HG03135 (cell line): Measurements from ENCODE around the gene DYNLT4.
A peak's percentile ranks its signal among the peaks of the same experiment; 100 is the strongest.

ENCODE experiments used
- ATAC-seq: cut with Tn5 transposase; IDR thresholded peaks from one replicate; pipeline ENCODE4 v1.9.1; 2021; ENCODE audit warnings: mild to moderate bottlenecking, moderate library complexity; ENCODE audit not compliant: unreplicated experiment

Gene DYNLT4

DNA sequence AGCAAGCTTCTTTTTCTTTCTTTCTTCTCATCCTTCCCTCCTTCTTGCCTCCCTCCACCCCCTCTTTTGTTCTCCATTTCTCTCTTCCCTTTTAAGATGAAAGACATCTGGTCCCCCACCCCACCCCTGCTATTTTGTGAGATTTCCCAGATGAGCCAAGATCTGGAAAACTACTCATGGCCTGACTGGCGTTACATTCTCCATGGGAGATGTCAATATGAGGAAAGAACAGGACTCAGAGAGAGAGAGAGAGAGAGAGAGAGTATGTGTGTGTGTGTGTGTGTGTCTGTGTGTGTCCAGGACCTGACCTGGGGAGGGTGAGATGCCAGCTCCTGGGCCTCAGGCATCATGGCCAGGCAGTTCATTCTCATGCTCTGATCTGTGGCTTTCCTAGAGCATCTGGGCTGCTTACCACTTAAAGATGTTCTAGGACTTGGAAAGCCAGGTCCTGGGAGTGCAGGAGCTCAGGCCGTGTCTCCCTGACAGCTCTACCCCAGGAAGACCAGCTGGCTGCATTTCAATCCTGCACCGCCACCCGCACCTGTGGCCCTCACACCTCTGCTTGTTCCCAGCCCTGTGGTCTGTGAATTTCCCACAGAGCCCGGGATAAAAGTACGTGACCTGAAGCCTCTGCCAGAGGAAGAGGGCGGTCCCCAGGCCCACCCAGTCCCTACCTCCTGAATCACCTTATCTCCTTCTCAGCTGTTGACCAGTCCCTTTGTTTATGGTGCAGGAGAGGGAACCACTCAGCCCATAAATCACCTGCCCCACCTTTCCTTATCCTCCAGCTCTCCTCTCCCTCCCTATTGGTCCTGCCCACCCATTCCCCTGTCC lies 16.0 kb downstream of the DYNLT4 start:
- ATAC-seq, result no peak

DNA sequence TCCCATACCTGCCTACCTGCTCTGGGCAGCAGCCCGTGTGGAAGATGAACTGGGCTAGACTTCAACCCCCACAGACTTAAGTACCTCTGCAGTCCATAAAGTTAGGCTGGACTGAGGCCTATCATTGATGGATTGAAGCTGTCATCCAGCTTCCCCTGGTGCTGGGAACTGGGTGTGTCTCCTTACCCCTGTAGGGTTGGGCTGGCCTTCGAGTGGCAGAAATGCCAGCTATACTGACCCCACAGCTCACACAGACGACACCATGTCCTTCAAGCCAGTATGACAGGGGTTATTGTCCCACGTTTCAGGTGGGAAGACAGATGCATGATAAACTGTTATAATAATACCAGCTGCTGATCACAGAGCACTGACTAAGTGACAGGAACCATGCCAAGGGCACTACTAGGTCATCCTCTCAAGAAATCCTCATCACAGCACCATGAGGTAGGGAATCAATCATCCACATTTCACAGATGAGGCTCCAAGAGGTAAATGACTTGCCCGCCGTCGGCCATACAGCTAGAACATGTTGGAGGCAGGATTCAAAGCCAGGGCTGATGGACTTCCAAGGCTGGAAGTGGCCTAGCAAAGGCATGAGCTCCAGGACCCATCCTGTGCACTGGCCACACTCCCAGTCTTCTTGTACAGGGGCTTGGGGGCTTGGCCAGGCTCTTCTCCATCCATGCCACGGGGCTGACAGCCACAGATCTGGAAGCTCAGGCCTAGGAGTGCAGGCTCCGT lies 18.9 kb downstream of the DYNLT4 start, which contains the start of gene BEST4:
TSS of gene BEST4 (minus strand) at position 51 of the 741 bp plus-strand sequence. CDS start 465 bp downstream, outside the sequence.
- ATAC-seq, result no peak

DNA sequence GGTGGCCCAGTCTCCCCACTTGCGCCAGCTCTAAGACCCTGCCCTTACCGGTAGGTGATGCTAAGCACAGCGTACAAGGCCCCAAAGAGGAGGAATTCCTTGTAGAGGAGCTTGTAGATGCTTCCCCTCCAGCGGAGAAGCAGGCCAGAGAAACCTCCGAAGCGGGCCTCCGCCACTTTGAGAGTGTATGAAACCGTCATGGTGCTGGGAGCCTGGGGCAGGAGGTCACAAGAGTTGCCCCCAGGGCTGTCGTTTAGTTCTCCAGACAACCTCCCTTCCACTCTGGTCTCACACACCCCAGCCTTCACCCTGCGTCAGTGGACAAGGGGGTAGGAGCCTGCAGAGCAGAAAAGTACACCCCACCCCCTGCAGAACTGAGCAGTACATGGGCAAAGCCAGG lies 19.6 kb downstream of the DYNLT4 start:
- no peak for ATAC-seq

DNA sequence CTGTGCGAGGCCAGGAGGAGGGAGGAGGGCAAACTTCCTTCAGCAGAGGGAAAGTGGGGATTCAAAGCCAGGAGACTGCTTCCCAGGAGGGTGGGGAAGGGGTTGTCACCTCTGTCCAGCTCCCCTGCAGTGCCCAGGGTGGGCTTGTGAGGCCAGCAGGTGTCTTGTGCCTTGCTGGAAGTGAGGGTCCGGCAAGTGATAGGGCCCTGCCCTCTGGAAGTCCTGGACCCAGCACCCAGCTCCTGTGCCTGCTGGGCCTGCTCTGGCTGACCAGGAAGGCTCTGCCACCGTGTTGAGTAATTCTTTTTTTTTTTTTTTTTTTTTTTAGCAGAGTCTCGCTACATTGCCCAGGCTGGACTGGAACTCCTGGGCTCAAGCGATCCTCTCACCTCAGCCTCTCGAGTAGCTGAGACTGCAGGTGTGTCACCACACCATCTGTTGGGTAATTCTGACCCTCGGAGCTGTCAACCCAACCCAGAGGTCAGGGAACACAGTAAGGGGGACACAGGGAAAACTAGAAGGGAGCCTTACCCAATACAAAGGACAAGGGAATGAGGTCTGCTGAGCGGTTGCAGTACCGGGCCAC lies 20.2 kb downstream of the DYNLT4 start:
- ATAC-seq, result no peak

DNA sequence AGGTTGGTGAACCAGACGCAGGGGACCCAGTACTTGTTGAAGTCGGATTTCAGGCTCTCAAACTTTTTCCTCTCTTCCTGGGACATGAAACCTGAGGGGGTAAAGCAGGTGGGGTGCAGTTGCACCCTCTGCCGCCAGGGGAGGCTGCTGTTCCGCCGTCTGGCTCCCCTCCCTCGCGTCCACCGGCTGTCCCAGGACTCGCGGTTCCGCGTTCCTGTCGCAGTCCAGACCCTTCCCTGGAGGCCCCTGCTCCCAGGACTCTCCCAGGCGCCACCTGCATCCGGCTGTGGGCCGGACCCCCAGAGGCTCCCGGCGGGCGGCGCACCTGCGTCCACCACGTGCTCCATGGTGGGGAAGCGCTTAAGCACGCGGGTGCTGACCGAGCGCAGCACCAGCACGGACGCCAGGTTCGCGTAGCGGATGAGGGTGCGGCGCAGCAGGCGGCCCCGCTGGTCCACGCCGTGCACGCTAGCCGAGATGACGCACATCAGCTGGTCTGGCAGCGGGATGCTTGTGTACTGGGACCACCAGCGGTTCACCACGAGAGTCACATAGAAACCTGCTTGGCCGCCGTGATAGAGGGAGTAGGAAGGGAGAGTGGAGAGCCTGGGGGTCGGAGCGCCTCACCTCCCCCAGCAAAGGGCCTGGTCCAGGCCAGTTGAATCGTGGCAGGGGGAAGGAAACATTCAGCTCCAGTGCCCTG lies 20.9 kb downstream of the DYNLT4 start:
- no peak for ATAC-seq

DNA sequence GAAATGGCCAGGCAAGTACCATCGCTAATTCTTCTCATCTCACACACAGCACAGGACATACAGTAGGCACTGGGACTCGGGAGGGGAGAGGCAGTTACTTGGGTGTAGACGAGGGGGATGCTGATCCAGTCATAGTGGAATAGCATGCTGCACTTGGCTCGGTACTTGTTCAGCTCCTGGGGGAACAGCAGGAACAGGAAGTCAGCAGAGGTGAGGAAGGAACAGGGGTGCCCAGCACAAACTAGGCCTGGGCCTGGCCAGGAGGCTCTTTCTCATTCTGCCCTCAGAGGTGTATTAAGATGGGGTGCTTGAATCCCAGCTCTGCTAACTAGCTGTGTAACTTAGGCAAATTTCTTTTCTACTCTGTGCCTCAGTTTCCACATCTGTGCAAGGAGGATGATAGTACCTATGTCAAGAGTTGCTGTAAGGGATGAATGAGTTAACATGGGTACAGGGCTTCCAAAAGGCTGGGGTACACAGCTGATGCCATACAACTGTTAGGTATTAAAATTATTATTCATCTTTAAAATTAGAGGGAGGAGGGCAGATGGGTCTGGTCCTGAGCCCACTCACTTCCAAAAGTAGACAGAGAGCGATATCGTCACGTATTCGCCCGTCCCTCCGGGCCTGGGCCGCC lies 21.5 kb downstream of the DYNLT4 start:
- ATAC-seq, result no peak

DNA sequence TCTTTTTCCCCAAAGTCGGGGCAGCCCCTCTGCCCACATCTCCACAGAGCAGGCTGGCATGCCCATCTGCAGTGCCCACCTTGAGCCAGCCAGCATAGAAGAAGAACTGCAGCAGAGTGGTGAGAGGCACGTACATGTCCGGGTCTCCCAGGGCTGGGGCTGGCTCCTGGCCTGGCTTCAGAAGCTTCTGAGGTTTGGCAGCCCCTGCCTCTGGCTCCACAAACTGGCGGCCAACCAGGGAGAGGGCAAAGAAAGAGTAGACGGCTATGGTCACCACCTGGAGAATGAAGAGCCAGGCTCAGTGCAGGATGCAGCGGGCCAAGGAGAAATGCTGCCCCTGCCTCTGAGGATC lies 22.1 kb downstream of the DYNLT4 start:
- ATAC-seq, result no peak

DNA sequence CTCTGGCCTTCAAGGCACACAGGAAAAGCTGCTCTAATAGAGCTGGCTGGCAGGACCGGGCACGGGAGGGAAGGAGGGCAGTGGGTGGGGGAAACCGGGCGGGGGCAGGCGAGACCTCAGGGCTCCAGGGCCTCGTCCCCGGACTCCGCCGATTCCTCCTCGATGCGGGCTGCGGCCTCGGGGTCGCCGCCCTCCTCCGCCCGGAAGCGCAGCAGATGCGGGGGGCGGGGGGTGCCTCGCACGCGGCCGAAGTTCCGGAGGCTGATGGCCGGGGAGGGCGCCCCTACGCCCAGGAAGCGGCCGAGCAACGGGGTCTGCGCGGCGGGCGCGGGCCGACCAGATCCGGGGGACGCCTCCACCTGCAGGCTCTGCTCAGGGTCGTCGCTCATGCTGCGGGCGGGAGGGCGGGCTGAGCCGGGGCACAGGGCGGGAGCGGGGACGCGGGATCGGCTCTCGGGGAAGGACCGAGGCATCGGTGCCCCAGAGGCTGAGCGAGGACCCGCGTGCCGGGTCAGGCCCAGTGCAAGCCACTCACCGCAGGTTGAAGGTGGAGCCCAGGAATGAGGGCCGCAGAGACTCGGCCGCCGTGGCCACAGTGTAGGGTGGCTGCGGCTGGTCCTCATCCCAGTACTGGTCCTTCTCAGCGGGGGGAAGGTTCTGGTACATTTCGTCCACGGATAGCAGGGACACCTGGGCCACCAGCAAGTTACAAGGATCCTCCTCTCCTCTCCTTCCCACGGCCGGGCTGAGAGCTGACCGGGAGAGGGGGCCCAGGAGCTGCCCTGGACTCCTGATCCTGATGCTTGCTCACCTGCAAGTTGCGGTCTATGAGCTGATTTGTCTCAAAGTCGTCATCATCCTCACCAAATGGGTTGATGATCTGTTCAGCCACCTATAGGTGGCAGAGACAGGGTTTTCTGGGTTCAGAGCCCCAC lies 22.8 kb downstream of the DYNLT4 start:
- peak; percentile 46 for ATAC-seq

DNA sequence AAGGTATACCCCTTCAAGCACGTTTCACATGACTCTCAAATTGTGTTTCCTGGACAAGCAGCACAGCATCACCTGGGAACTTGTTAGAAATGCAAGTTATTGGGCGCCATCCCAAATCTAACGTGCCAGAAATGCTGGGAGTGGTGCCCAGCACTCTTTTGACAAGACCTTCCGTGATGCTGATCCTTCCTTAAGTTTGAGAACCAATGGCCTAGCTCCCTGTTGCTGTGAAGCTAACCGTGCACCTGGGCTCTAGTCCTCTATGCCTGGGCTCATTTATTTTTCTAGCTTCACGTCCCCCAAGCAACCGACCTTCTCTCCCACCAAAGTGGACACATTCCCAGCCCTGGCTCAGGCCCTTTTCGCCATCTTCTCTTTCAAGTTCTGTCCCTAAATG lies 23.5 kb downstream of the DYNLT4 start:
- ATAC-seq, result no peak

DNA sequence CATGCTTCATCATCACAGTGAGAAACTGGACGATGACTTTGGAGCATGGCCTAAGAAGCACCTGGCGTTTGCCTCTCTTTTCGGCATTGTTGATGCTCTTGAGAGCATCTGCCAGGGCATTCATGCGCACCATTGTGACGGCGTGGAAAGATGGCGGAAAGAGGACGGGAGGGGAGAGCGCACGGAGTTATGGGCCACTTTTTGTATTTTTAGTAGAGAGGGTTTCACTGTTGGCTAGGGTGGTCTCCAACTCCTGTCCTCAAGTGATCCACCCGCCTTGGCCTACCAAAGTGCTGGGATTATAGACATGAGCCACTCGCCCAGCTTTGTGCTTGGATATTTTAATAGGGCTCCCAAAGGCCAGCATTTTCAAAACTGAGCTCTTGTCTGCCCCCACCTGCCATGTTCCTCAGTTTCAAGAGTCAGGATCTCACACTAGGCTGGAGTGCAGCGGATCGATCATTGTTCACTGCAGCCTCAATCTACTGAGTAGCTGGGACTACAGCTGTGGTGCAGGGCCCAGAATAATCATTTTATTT lies 26.5 kb downstream of the DYNLT4 start:
- ATAC-seq, result no peak

DNA sequence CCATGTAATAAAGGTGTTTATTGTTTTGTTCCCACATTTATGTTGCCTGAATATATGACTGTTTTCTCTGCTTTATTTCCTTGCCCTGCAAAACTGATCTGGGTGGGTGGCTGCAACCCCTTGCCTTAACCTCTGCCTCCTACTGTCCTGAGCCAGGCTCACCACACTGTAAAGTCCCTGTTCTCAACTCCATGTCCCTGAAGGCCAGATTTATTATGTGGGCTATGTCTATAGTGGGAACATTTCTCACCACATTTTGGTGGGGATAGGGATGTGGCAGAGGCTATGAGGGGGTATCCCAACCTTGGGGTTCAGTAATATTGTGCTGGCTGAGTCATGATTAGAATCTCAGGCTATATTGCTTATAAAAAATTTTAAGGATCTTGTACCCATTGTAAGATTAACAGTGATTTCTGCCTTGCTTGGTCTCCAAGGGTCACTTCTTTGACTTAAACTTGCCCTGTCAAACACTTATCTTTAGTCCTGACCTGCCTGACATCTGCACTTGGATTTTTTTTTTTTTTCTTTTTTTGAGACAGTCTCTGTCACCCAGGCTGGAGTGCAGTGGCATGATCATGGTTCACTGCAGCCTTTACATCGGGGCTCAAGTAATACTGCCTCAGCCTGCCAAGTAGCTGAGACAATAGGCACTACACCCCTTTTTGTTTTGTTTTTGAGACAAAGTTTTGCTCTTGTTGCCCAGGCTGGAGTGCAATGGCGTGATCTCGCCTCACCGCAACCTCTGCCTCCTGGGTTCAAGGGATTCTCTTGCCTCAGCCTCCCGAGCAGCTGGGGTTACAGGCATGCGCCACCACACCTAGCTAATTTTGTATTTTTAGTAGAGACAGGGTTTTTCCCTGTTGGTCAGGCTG lies 28.2 kb downstream of the DYNLT4 start:
- ATAC-seq, result no peak

DNA sequence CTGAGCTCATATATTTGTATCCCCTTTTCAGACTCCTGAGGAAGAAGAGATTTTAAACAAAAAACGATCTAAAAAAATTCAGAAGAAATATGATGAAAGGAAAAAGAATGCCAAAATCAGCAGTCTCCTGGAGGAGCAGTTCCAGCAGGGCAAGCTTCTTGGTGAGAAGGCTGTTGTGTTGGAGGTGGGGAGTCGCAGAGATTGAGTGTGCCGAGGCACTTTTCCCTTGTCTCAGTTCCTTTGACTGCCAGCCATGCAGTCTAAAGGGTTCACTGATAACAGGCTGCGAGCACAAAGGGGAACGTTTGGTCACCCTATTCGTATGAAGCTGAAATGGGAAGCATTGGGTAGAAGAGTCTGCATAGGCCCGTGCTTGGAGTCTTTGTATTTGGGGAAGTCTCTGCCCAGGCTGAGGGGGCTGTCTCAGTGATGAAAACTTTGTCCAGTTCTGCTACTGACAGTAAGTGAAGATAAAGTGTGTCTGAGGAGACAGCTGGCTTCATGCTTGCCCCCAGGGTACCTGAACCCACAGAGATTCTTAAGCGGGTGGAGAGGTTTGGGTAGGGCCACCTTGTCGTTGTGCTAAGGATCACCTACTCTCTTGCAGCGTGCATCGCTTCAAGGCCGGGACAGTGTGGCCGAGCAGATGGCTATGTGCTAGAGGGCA lies 29.0 kb downstream of the DYNLT4 start:
- ATAC-seq, result no peak

DNA sequence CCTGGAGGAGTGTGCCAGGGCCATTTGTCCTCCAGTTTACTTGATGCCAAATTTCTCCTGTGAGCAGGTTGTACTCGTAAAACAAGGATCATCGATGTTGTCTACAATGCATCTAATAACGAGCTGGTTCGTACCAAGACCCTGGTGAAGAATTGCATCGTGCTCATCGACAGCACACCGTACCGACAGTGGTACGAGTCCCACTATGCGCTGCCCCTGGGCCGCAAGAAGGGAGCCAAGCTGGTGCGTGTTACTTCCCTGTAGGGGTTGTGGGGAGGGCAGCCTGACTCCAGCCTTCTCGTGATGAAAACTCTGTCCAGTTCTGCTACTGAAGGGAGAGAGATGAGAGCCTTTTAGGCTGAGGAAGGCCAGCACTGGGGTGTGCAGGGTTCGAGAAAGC lies 29.6 kb downstream of the DYNLT4 start:
- ATAC-seq, result no peak

DNA sequence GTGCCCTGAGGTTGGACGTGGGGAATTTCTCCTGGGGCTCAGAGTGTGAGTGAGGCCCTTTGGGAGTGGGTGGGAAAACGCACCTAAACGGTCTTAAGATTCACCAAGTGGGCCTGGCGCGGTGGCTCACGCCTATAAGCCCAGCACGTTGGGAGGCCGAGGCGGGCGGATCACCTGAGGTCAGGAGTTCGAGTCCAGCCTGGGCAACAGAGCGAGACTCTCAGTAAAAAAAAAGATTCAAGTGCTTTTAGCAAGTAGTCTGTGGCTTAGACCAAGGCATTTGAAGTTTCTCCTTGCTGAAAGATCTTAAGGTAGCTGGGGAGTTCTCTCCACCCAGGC lies 30.5 kb downstream of the DYNLT4 start:
- ATAC-seq, result no peak

DNA sequence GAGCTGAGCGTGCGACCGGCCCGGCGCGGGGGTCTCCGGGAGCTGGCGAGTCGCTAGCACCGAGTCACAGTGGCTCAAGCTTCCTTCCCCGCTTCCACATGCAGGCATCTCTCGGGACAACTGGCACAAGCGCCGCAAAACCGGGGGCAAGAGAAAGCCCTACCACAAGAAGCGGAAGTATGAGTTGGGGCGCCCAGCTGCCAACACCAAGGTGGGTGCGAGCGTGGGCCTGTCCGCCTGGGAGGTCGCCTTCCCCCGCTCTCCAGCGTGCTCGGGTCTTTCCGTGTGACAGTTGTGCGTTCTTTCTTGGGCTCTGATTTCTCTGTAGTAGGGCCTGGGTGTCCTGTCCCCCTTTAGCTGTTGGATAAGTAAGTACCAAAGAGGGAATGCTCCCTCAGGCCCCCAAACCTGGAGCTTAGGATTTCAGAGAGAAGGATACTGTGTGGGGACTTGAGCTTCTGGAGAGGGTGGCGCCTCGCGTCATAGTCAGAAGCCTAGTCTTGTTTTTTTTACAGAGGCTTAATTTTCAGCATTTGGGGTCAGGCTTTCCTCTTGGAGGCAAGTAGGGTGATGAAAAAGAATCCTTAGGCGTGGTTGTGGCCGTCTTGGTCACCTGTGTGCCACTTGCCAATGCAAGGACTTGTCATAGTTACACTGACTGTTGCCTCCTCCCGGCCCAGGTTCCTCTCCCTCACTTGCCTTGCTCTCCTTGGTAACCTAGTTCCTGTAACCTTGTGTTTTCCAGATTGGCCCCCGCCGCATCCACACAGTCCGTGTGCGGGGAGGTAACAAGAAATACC lies 31.0 kb downstream of the DYNLT4 start:
- ATAC-seq, result peak; percentile 9

DNA sequence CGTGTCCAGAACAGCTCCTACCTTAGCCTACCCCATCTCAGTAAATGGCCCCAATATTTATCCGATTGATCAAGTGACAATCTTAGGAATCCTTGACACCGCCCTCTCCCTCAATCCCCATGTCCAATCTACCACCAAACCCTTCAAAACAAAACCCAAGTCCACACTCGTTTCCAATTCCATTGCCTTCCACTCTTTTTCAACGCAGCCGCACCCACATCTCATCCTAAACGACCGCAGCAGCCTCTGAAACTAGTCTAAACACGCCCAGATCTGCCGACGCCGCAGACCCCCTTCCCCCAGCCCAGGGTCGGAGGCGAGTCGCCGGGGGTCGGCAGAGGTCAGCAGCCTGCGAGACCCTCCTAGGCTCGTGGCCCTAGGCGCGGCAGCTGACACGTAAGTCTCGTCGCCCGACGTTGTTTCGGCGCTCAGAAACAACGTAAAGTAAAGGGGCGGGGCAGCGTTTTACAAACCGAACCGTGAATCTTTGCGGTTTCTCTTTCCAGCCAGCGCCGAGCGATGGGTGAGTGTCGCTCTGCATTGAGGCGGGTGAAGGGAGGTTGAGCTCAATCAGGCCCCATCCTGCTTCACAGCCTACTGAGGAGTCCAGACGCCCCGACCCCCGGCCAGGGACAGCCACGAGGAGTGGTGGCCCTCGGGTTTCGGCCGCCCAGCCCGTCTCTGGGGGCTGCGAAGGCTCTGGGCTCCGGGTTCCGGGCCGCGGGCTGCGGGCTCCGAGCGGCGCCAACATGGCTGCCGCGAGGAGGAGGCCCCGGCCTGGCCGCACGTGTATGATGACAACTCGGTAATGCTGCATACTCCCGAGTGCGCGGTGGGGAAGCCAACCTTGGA lies 31.8 kb downstream of the DYNLT4 start, which contains the start of gene RPS8:
TSS of gene RPS8 (plus strand) at position 463 of the 852 bp plus-strand sequence. CDS start at position 520, 57 bp downstream.
- ATAC-seq, result peak; percentile 72
